ENCODE results near the gene CZIB. TPM values are rescaled to one million over a fixed set of nuclear protein-coding genes. Genes with fewer than 3 reads are reported as not detected.

The CZIB gene
- total and polyA plus RNA-seq, 5 donors = 44.7 to 63.4 (median 50.8) TPM

GRCh38 chr1:53238197-53239155 lies 18.0 kb upstream of the CZIB start, which contains the start of gene MAGOH:
MAGOH (minus strand) TSS chr1:53238518; CDS start chr1:53238448, 70 bp downstream.
- 7% methylated on average over 64 of the region's 64 CpGs for WGBS
- peak; percentile 94 to 98 (median 98) for DNase-seq
- H3K27ac ChIP-seq (ENCODE audit: low read length) = peak within 1 kb of the TSS; percentile 31

GRCh38 chr1:53237638-53238037 lies 17.2 kb upstream of the CZIB start:
- intact Hi-C loops (cut with DNase I) = no loop called here
- Histone ChIP-seq H3K4me1 (ENCODE audit: control insufficient read depth, insufficient read depth, low read length) (no peaks in the 10 kb centered on the region), H3K27ac (ENCODE audit: low read length) (no peak overlapping the region), H3K9me3 (ENCODE audit: control insufficient read depth, low read length) (no peaks in the 10 kb centered on the region), H3K4me3 (ENCODE audit: low read length) (peak overlapping the region; percentile 88), H3K27me3 (ENCODE audit: control insufficient read depth, insufficient read depth) (no peaks in the 10 kb centered on the region)
- no peak for ATAC-seq
- 32% methylated on average over 8 of the region's 8 CpGs for WGBS
- no peak for DNase-seq

More at GRCh38 chr1:53238197-53239155, 18.0 kb upstream of the CZIB start, which contains the start of gene MAGOH:
- intact Hi-C loops (cut with DNase I) = no loop called here
- ATAC-seq = peak; percentile 98
- Histone ChIP-seq H3K4me1 (ENCODE audit: control insufficient read depth, insufficient read depth, low read length) (no peaks in the 10 kb centered on the region), H3K9me3 (ENCODE audit: control insufficient read depth, low read length) (no peaks in the 10 kb centered on the region), H3K4me3 (ENCODE audit: low read length) (peak within 1 kb of the TSS; percentile 88), H3K27me3 (ENCODE audit: control insufficient read depth, insufficient read depth) (no peaks in the 10 kb centered on the region)

GRCh38 chr1:53220962-53221286 lies 490 bp upstream of the CZIB start:
- H3K4me3 ChIP-seq (ENCODE audit: low read length) = peak overlapping the region; percentile 44
- H3K4me1 ChIP-seq (ENCODE audit: control insufficient read depth, insufficient read depth, low read length) = peaks cover 2% of the 10 kb centered on the region
- 46% methylated on average over 3 of the region's 3 CpGs for WGBS
- DNase-seq (no peak), ATAC-seq (no peak)
- H3K27me3 ChIP-seq (ENCODE audit: control insufficient read depth, insufficient read depth) = no peaks in the 10 kb centered on the region
- intact Hi-C loops (cut with DNase I) = no loop called here
- peak overlapping the region; percentile 89 for H3K27ac ChIP-seq (ENCODE audit: low read length)
- H3K9me3 ChIP-seq (ENCODE audit: control insufficient read depth, low read length) = no peaks in the 10 kb centered on the region

- no peaks in the 10 kb centered on the region for H3K27me3 ChIP-seq (ENCODE audit: control insufficient read depth, insufficient read depth)
- DNase-seq (no peak), ATAC-seq (no peak)
- no peaks in the 10 kb centered on the region for H3K9me3 ChIP-seq (ENCODE audit: control insufficient read depth, low read length)
- no peak overlapping the region for H3K27ac ChIP-seq (ENCODE audit: low read length)
- intact Hi-C loops (cut with DNase I) = no loop called here
- 29% methylated on average over 8 of the region's 8 CpGs for WGBS
- H3K4me1 ChIP-seq (ENCODE audit: control insufficient read depth, insufficient read depth, low read length) = peaks cover 2% of the 10 kb centered on the region
- H3K4me3 ChIP-seq (ENCODE audit: low read length) = peak overlapping the region; percentile 44
Measured at GRCh38 chr1:53219711-53220110, 723 bp downstream of the CZIB start.

- Histone ChIP-seq H3K27me3 (ENCODE audit: control insufficient read depth, insufficient read depth) (no peaks in the 10 kb centered on the region), H3K9me3 (ENCODE audit: control insufficient read depth, low read length) (no peaks in the 10 kb centered on the region), H3K27ac (ENCODE audit: low read length) (no peak overlapping the region), H3K4me1 (ENCODE audit: control insufficient read depth, insufficient read depth, low read length) (peaks cover 2% of the 10 kb centered on the region), H3K4me3 (ENCODE audit: low read length) (no peak overlapping the region)
- intact Hi-C loops (cut with DNase I) = no loop called here
- ATAC-seq (no peak), DNase-seq (peak in 1 of 3 donors; percentile 20)
- 91% methylated on average over 7 of the region's 7 CpGs for WGBS
Measured at GRCh38 chr1:53218201-53218600, 2.2 kb downstream of the CZIB start.

GRCh38 chr1:53214376-53214940 lies 6.0 kb downstream of the CZIB start:
- no peak for ATAC-seq
- DNase-seq = no peak

GRCh38 chr1:53210954-53211353 lies 9.5 kb downstream of the CZIB start:
- H3K4me3 ChIP-seq (ENCODE audit: low read length) = no peak overlapping the region
- no peak for DNase-seq
- intact Hi-C loops (cut with DNase I) = no loop called here
- no peaks in the 10 kb centered on the region for H3K9me3 ChIP-seq (ENCODE audit: control insufficient read depth, low read length)
- no peaks in the 10 kb centered on the region for H3K4me1 ChIP-seq (ENCODE audit: control insufficient read depth, insufficient read depth, low read length)
- WGBS = 96% methylated on average over 11 of the region's 11 CpGs
- no peaks in the 10 kb centered on the region for H3K27me3 ChIP-seq (ENCODE audit: control insufficient read depth, insufficient read depth)
- no peak overlapping the region for H3K27ac ChIP-seq (ENCODE audit: low read length)
- ATAC-seq = no peak

More at GRCh38 chr1:53214376-53214940, 6.0 kb downstream of the CZIB start:
- Histone ChIP-seq H3K27ac (ENCODE audit: low read length) (no peak overlapping the region), H3K27me3 (ENCODE audit: control insufficient read depth, insufficient read depth) (no peaks in the 10 kb centered on the region), H3K4me3 (ENCODE audit: low read length) (no peak overlapping the region), H3K4me1 (ENCODE audit: control insufficient read depth, insufficient read depth, low read length) (no peaks in the 10 kb centered on the region), H3K9me3 (ENCODE audit: control insufficient read depth, low read length) (no peaks in the 10 kb centered on the region)
- intact Hi-C loops (cut with DNase I) = no loop called here
- 73% methylated on average over 5 of the region's 5 CpGs for WGBS

- Histone ChIP-seq H3K9me3 (ENCODE audit: control insufficient read depth, low read length) (no peaks in the 10 kb centered on the region), H3K27ac (ENCODE audit: low read length) (no peak overlapping the region), H3K27me3 (ENCODE audit: control insufficient read depth, insufficient read depth) (no peaks in the 10 kb centered on the region), H3K4me3 (ENCODE audit: low read length) (no peak overlapping the region), H3K4me1 (ENCODE audit: control insufficient read depth, insufficient read depth, low read length) (no peaks in the 10 kb centered on the region)
- intact Hi-C loops (cut with DNase I) = no loop called here
- WGBS = 94% methylated on average over 7 of the region's 7 CpGs
- DNase-seq (no peak), ATAC-seq (no peak)
Measured at GRCh38 chr1:53210352-53210751, 10.1 kb downstream of the CZIB start.

GRCh38 chr1:53207726-53208125 lies 12.7 kb downstream of the CZIB start:
- intact Hi-C loops (cut with DNase I) = no loop called here
- H3K4me1 ChIP-seq (ENCODE audit: control insufficient read depth, insufficient read depth, low read length) = no peaks in the 10 kb centered on the region
- no peak overlapping the region for H3K27ac ChIP-seq (ENCODE audit: low read length)
- WGBS = 42% methylated on average over 1 of the region's 1 CpG
- DNase-seq (no peak), ATAC-seq (peak in 1 of 2 donors; percentile 28)
- H3K27me3 ChIP-seq (ENCODE audit: control insufficient read depth, insufficient read depth) = no peaks in the 10 kb centered on the region
- H3K9me3 ChIP-seq (ENCODE audit: control insufficient read depth, low read length) = no peaks in the 10 kb centered on the region
- no peak overlapping the region for H3K4me3 ChIP-seq (ENCODE audit: low read length)

GRCh38 chr1:53206735-53207379 lies 13.6 kb downstream of the CZIB start:
- no peak for DNase-seq
- H3K27me3 ChIP-seq (ENCODE audit: control insufficient read depth, insufficient read depth) = no peaks in the 10 kb centered on the region
- H3K4me3 ChIP-seq (ENCODE audit: low read length) = no peak overlapping the region
- 95% methylated on average over 1 of the region's 1 CpG for WGBS
- no peaks in the 10 kb centered on the region for H3K4me1 ChIP-seq (ENCODE audit: control insufficient read depth, insufficient read depth, low read length)
- H3K9me3 ChIP-seq (ENCODE audit: control insufficient read depth, low read length) = no peaks in the 10 kb centered on the region
- ATAC-seq = no peak
- no peak overlapping the region for H3K27ac ChIP-seq (ENCODE audit: low read length)
- intact Hi-C loops (cut with DNase I) = no loop called here

Measured in right cardiac atrium (tissue), 5 donors.